Activated T-cell treated with anti-CD3 and anti-CD28 coated beads, Interleukin-2, amount 50 U/mL, for 4 hours (primary cell): ENCODE data around the gene CDH23. TPM values are rescaled to one million over a fixed set of nuclear protein-coding genes. Genes with fewer than 3 reads are reported as not detected.

Experiments
- ATAC-seq, 2 donors: fragments of 200-7000 bp; cut with Tn5 transposase; one replicate each; pipeline ENCODE4 v1.10.0; 2021
- DNase-seq: peaks from one replicate; pipeline ENCODE4 v3.0.0-alpha.2; 2020
- H3K27me3 Mint-ChIP-seq: one replicate; pipeline ENCODE4 v1.8.0; 2021; ENCODE audit warnings: low read depth, mixed read lengths
- H3K36me3 Mint-ChIP-seq: one replicate; pipeline ENCODE4 v1.8.0; 2022; ENCODE audit warnings: mixed read lengths; ENCODE audit not compliant: insufficient read depth
- H3K4me1 Mint-ChIP-seq: one replicate; pipeline ENCODE4 v1.8.0; 2021; ENCODE audit warnings: low read depth, mixed read lengths
- H3K4me3 Mint-ChIP-seq: one replicate; pipeline ENCODE4 v1.8.0; 2021; ENCODE audit warnings: mild to moderate bottlenecking, moderate library complexity, mixed read lengths
- H3K9me3 Mint-ChIP-seq: one replicate; pipeline ENCODE4 v1.8.0; 2021; ENCODE audit warnings: mixed read lengths
- total RNA-seq, 3 donors: library from RNA; stranded (reverse); gene quantifications; one replicate each; pipeline ENCODE4 v1.2.1, GENCODE V29; 2021

The CDH23 gene
- total RNA-seq, 3 donors from 2014 or later, result 0.71 to 1.2 (median 1.1) TPM

GRCh38 chr10:71555087-71555723 is 158.5 kb downstream of the CDH23 start:
- H3K27me3 Mint-ChIP-seq, result peaks cover 11% of the 10 kb centered on the region
- ATAC-seq, result no peak
- no peaks in the 10 kb centered on the region for H3K4me1 Mint-ChIP-seq
- H3K36me3 Mint-ChIP-seq, result no peaks in the 10 kb centered on the region
- no peak overlapping the region for H3K4me3 Mint-ChIP-seq
- H3K9me3 Mint-ChIP-seq, result peaks cover 3% of the 10 kb centered on the region
- DNase-seq, result no peak

GRCh38 chr10:71555724-71556119 is 159.0 kb downstream of the CDH23 start:
- H3K9me3 Mint-ChIP-seq, result peaks cover 3% of the 10 kb centered on the region
- no peak overlapping the region for H3K4me3 Mint-ChIP-seq
- no peak for ATAC-seq
- no peak for DNase-seq
- H3K27me3 Mint-ChIP-seq, result peaks cover 13% of the 10 kb centered on the region
- H3K4me1 Mint-ChIP-seq, result no peaks in the 10 kb centered on the region
- H3K36me3 Mint-ChIP-seq, result no peaks in the 10 kb centered on the region

- H3K4me3 Mint-ChIP-seq, result no peak overlapping the region
- no peaks in the 10 kb centered on the region for H3K36me3 Mint-ChIP-seq
- no peaks in the 10 kb centered on the region for H3K4me1 Mint-ChIP-seq
- peaks cover 13% of the 10 kb centered on the region for H3K27me3 Mint-ChIP-seq
- peaks cover 3% of the 10 kb centered on the region for H3K9me3 Mint-ChIP-seq
- DNase-seq, result no peak
- no peak for ATAC-seq
These were observed 162.3 kb downstream of the CDH23 start for GRCh38 chr10:71558991-71559390.

GRCh38 chr10:71561003-71561574 is 164.4 kb downstream of the CDH23 start:
- Mint-ChIP-seq H3K4me1 (no peaks in the 10 kb centered on the region), H3K4me3 (no peak overlapping the region), H3K36me3 (no peaks in the 10 kb centered on the region), H3K9me3 (peaks cover 3% of the 10 kb centered on the region), H3K27me3 (peaks cover 13% of the 10 kb centered on the region)
- DNase-seq (no peak), ATAC-seq (no peak)

GRCh38 chr10:71562181-71562580 is 165.5 kb downstream of the CDH23 start:
- H3K4me3 Mint-ChIP-seq, result no peak overlapping the region
- H3K4me1 Mint-ChIP-seq, result no peaks in the 10 kb centered on the region
- no peaks in the 10 kb centered on the region for H3K9me3 Mint-ChIP-seq
- no peaks in the 10 kb centered on the region for H3K36me3 Mint-ChIP-seq
- H3K27me3 Mint-ChIP-seq, result peaks cover 13% of the 10 kb centered on the region
- DNase-seq, result no peak
- ATAC-seq, result no peak

- no peak overlapping the region for H3K4me3 Mint-ChIP-seq
- peaks cover 13% of the 10 kb centered on the region for H3K27me3 Mint-ChIP-seq
- DNase-seq (no peak), ATAC-seq (no peak)
- H3K4me1 Mint-ChIP-seq, result no peaks in the 10 kb centered on the region
- no peaks in the 10 kb centered on the region for H3K9me3 Mint-ChIP-seq
- no peaks in the 10 kb centered on the region for H3K36me3 Mint-ChIP-seq
These were observed 166.2 kb downstream of the CDH23 start for GRCh38 chr10:71562904-71563303.

GRCh38 chr10:71564194-71564820 is 167.6 kb downstream of the CDH23 start:
- Mint-ChIP-seq H3K9me3 (no peaks in the 10 kb centered on the region), H3K27me3 (peaks cover 10% of the 10 kb centered on the region), H3K4me3 (no peak overlapping the region), H3K4me1 (no peaks in the 10 kb centered on the region), H3K36me3 (no peaks in the 10 kb centered on the region)
- ATAC-seq (no peak), DNase-seq (no peak)

- DNase-seq (no peak), ATAC-seq (no peak)
- Mint-ChIP-seq H3K4me3 (no peak overlapping the region), H3K4me1 (no peaks in the 10 kb centered on the region), H3K27me3 (peaks cover 2% of the 10 kb centered on the region), H3K9me3 (no peaks in the 10 kb centered on the region), H3K36me3 (no peaks in the 10 kb centered on the region)
These were observed 168.7 kb downstream of the CDH23 start for GRCh38 chr10:71565284-71566000.

- H3K36me3 Mint-ChIP-seq, result no peaks in the 10 kb centered on the region
- H3K27me3 Mint-ChIP-seq, result peaks cover 2% of the 10 kb centered on the region
- H3K4me1 Mint-ChIP-seq, result no peaks in the 10 kb centered on the region
- no peaks in the 10 kb centered on the region for H3K9me3 Mint-ChIP-seq
- H3K4me3 Mint-ChIP-seq, result no peak overlapping the region
- no peak for DNase-seq
- no peak for ATAC-seq
These were observed 170.3 kb downstream of the CDH23 start for GRCh38 chr10:71567006-71567405.

- Mint-ChIP-seq H3K4me3 (no peak overlapping the region), H3K27me3 (no peaks in the 10 kb centered on the region), H3K36me3 (no peaks in the 10 kb centered on the region), H3K9me3 (no peaks in the 10 kb centered on the region), H3K4me1 (no peaks in the 10 kb centered on the region)
- DNase-seq (no peak), ATAC-seq (no peak)
These were observed 172.3 kb downstream of the CDH23 start for GRCh38 chr10:71568896-71569492.

GRCh38 chr10:71569775-71570588 is 173.3 kb downstream of the CDH23 start:
- no peaks in the 10 kb centered on the region for H3K9me3 Mint-ChIP-seq
- H3K36me3 Mint-ChIP-seq, result no peaks in the 10 kb centered on the region
- no peaks in the 10 kb centered on the region for H3K4me1 Mint-ChIP-seq
- DNase-seq (peak; percentile 80), ATAC-seq (peak; percentile 58 to 64)
- no peak overlapping the region for H3K4me3 Mint-ChIP-seq
- H3K27me3 Mint-ChIP-seq, result no peaks in the 10 kb centered on the region

GRCh38 chr10:71571460-71572175 is 174.9 kb downstream of the CDH23 start:
- H3K27me3 Mint-ChIP-seq, result no peaks in the 10 kb centered on the region
- H3K4me1 Mint-ChIP-seq, result no peaks in the 10 kb centered on the region
- no peaks in the 10 kb centered on the region for H3K9me3 Mint-ChIP-seq
- no peak for ATAC-seq
- no peak for DNase-seq
- H3K36me3 Mint-ChIP-seq, result no peaks in the 10 kb centered on the region
- no peak overlapping the region for H3K4me3 Mint-ChIP-seq

GRCh38 chr10:71572962-71573361 is 176.2 kb downstream of the CDH23 start:
- ATAC-seq, result no peak
- Mint-ChIP-seq H3K27me3 (no peaks in the 10 kb centered on the region), H3K4me3 (no peak overlapping the region), H3K36me3 (no peaks in the 10 kb centered on the region), H3K4me1 (no peaks in the 10 kb centered on the region), H3K9me3 (no peaks in the 10 kb centered on the region)
- no peak for DNase-seq
